ENCODE results near the gene CR1. TPM values are rescaled to one million over a fixed set of nuclear protein-coding genes. Genes with fewer than 3 reads are reported as not detected.
A peak's percentile ranks its signal among the peaks of the same experiment; 100 is the strongest.
"Not testable (repeated sequence)": the region's sequence is repeated elsewhere in the genome, so short reads cannot be mapped to it uniquely, and the experiment has no call there.

CR1 gene
- total RNA-seq, 2 experiments from 2014 or later: 0.18 TPM; not detected in 1

- Mint-ChIP-seq H3K4me3 (no peak overlapping the region), H3K9me3 (ENCODE audit: low read depth) (no peaks in the 10 kb centered on the region), H3K4me1 (no peaks in the 10 kb centered on the region), H3K36me3 (no peaks in the 10 kb centered on the region), H3K27me3 (peaks cover 6% of the 10 kb centered on the region), H3K27ac (no peak overlapping the region)
- ATAC-seq (no peak), DNase-seq (no peak)
- CTCF ChIA-PET: no interaction called here
These were observed 8.3 kb upstream of the CR1 start for GRCh38 chr1:207487636-207488035.

- Mint-ChIP-seq H3K36me3 (no peaks in the 10 kb centered on the region), H3K9me3 (ENCODE audit: low read depth) (no peaks in the 10 kb centered on the region), H3K4me3 (no peak overlapping the region), H3K4me1 (peaks cover 10% of the 10 kb centered on the region), H3K27me3 (peaks cover 28% of the 10 kb centered on the region), H3K27ac (no peak overlapping the region)
- ATAC-seq (no peak), DNase-seq (no peak)
- CTCF ChIA-PET: no interaction called here
These were observed 2.7 kb upstream of the CR1 start for GRCh38 chr1:207493212-207493611.

- Mint-ChIP-seq H3K27ac (no peak overlapping the region), H3K4me1 (peaks cover 10% of the 10 kb centered on the region), H3K4me3 (no peak overlapping the region), H3K27me3 (peaks cover 31% of the 10 kb centered on the region), H3K36me3 (no peaks in the 10 kb centered on the region), H3K9me3 (ENCODE audit: low read depth) (no peaks in the 10 kb centered on the region)
- no peak for ATAC-seq
- CTCF ChIA-PET: no interaction called here
- DNase-seq: no peak
These were observed 1.8 kb upstream of the CR1 start for GRCh38 chr1:207494171-207494570.

- H3K9me3 Mint-ChIP-seq (ENCODE audit: low read depth); H3K27ac Mint-ChIP-seq; H3K36me3 Mint-ChIP-seq; H3K4me3 Mint-ChIP-seq; DNase-seq; ATAC-seq: not testable (repeated sequence)
- peaks cover 14% of the 10 kb centered on the region for H3K4me1 Mint-ChIP-seq
- peaks cover 32% of the 10 kb centered on the region for H3K27me3 Mint-ChIP-seq
- CTCF ChIA-PET: interaction anchor here (1.6 kb wide), 1 partner anchor 91 kb away, joined by 3 read pairs; no protein-coding TSS in a partner anchor
These were observed 676 bp upstream of the CR1 start for GRCh38 chr1:207495281-207495680.

GRCh38 chr1:207497941-207498340 is 2.0 kb downstream of the CR1 start:
- Mint-ChIP-seq H3K9me3 (ENCODE audit: low read depth) (no peaks in the 10 kb centered on the region), H3K27ac (no peak overlapping the region), H3K4me3 (no peak overlapping the region), H3K36me3 (no peaks in the 10 kb centered on the region), H3K27me3 (peaks cover 52% of the 10 kb centered on the region), H3K4me1 (peaks cover 15% of the 10 kb centered on the region)
- DNase-seq: no peak
- CTCF ChIA-PET: interaction anchor here (1.3 to 3.1 kb wide), 3 partner anchors 93 to 562 kb away, joined by 4 to 24 read pairs (median 4); no protein-coding TSS in a partner anchor
- ATAC-seq: no peak

- no peak overlapping the region for H3K4me3 Mint-ChIP-seq
- H3K4me1 Mint-ChIP-seq: peaks cover 15% of the 10 kb centered on the region
- peaks cover 62% of the 10 kb centered on the region for H3K27me3 Mint-ChIP-seq
- CTCF ChIA-PET: interaction anchor here (0.6 to 3.1 kb wide), 27 partner anchors 15 to 568 kb away, joined by 3 to 24 read pairs (median 4); partner anchors contain the start of genes C4BPB, CD55, CR2 and PFKFB2
- no peaks in the 10 kb centered on the region for H3K9me3 Mint-ChIP-seq (ENCODE audit: low read depth)
- no peaks in the 10 kb centered on the region for H3K36me3 Mint-ChIP-seq
- ATAC-seq (peak; percentile 70), DNase-seq (peak; percentile 79)
- no peak overlapping the region for H3K27ac Mint-ChIP-seq
These were observed 3.6 kb downstream of the CR1 start for GRCh38 chr1:207499573-207499972.

- no peak for DNase-seq
- no peak overlapping the region for H3K4me3 Mint-ChIP-seq
- ATAC-seq: peak; percentile 28
- peaks cover 61% of the 10 kb centered on the region for H3K27me3 Mint-ChIP-seq
- H3K9me3 Mint-ChIP-seq (ENCODE audit: low read depth): no peaks in the 10 kb centered on the region
- no peak overlapping the region for H3K27ac Mint-ChIP-seq
- CTCF ChIA-PET: interaction anchor here (0.9 to 3.1 kb wide), 20 partner anchors 15 to 568 kb away, joined by 3 to 24 read pairs (median 4); partner anchors contain the start of genes C4BPB, CD55, CR2 and PFKFB2
- peaks cover 15% of the 10 kb centered on the region for H3K4me1 Mint-ChIP-seq
- H3K36me3 Mint-ChIP-seq: no peaks in the 10 kb centered on the region
These were observed 4.3 kb downstream of the CR1 start for GRCh38 chr1:207500306-207500705.

GRCh38 chr1:207501071-207501470 is 5.1 kb downstream of the CR1 start:
- Mint-ChIP-seq H3K36me3 (no peaks in the 10 kb centered on the region), H3K27me3 (peaks cover 57% of the 10 kb centered on the region), H3K4me1 (peaks cover 10% of the 10 kb centered on the region), H3K4me3 (no peak overlapping the region), H3K9me3 (ENCODE audit: low read depth) (no peaks in the 10 kb centered on the region), H3K27ac (no peak overlapping the region)
- CTCF ChIA-PET: interaction anchor here (0.9 to 2.4 kb wide), 2 partner anchors 417 to 430 kb away, joined by 3 to 23 read pairs; no protein-coding TSS in a partner anchor
- DNase-seq: no peak
- ATAC-seq: no peak

- CTCF ChIA-PET: interaction anchor here (1.3 kb wide), 1 partner anchor 419 kb away, joined by 3 read pairs; no protein-coding TSS in a partner anchor
- Mint-ChIP-seq H3K27me3 (peaks cover 56% of the 10 kb centered on the region), H3K36me3 (no peaks in the 10 kb centered on the region), H3K9me3 (ENCODE audit: low read depth) (no peaks in the 10 kb centered on the region), H3K4me3 (no peak overlapping the region), H3K4me1 (peaks cover 5% of the 10 kb centered on the region), H3K27ac (no peak overlapping the region)
- ATAC-seq (no peak), DNase-seq (no peak)
These were observed 6.8 kb downstream of the CR1 start for GRCh38 chr1:207502726-207503125.

GRCh38 chr1:207503950-207504349 is 8.0 kb downstream of the CR1 start:
- no peak overlapping the region for H3K4me3 Mint-ChIP-seq
- CTCF ChIA-PET: no interaction called here
- peaks cover 5% of the 10 kb centered on the region for H3K4me1 Mint-ChIP-seq
- no peaks in the 10 kb centered on the region for H3K36me3 Mint-ChIP-seq
- ATAC-seq (no peak), DNase-seq (no peak)
- H3K27ac Mint-ChIP-seq: no peak overlapping the region
- H3K9me3 Mint-ChIP-seq (ENCODE audit: low read depth): no peaks in the 10 kb centered on the region
- peaks cover 57% of the 10 kb centered on the region for H3K27me3 Mint-ChIP-seq

GRCh38 chr1:207504438-207504837 is 8.5 kb downstream of the CR1 start:
- Mint-ChIP-seq H3K4me1 (peaks cover 4% of the 10 kb centered on the region), H3K36me3 (no peaks in the 10 kb centered on the region), H3K27me3 (peaks cover 57% of the 10 kb centered on the region), H3K27ac (no peak overlapping the region), H3K9me3 (ENCODE audit: low read depth) (no peaks in the 10 kb centered on the region), H3K4me3 (no peak overlapping the region)
- CTCF ChIA-PET: no interaction called here
- ATAC-seq (no peak), DNase-seq (no peak)

- Mint-ChIP-seq H3K4me3 (no peak overlapping the region), H3K9me3 (ENCODE audit: low read depth) (no peaks in the 10 kb centered on the region), H3K27me3 (peaks cover 31% of the 10 kb centered on the region), H3K27ac (no peak overlapping the region), H3K4me1 (no peaks in the 10 kb centered on the region), H3K36me3 (no peaks in the 10 kb centered on the region)
- no peak for DNase-seq
- CTCF ChIA-PET: no interaction called here
- no peak for ATAC-seq
These were observed 14.5 kb downstream of the CR1 start for GRCh38 chr1:207510444-207510843.

GRCh38 chr1:207514890-207515289 is 18.9 kb downstream of the CR1 start:
- no peak for DNase-seq
- no peaks in the 10 kb centered on the region for H3K4me1 Mint-ChIP-seq
- CTCF ChIA-PET: no interaction called here
- no peak overlapping the region for H3K27ac Mint-ChIP-seq
- H3K4me3 Mint-ChIP-seq: no peak overlapping the region
- H3K36me3 Mint-ChIP-seq: no peaks in the 10 kb centered on the region
- H3K27me3 Mint-ChIP-seq: peaks cover 14% of the 10 kb centered on the region
- no peak for ATAC-seq
- H3K9me3 Mint-ChIP-seq (ENCODE audit: low read depth): no peaks in the 10 kb centered on the region

GRCh38 chr1:207516729-207517128 is 20.8 kb downstream of the CR1 start:
- Mint-ChIP-seq H3K36me3 (no peaks in the 10 kb centered on the region), H3K27ac (no peak overlapping the region), H3K9me3 (ENCODE audit: low read depth) (no peaks in the 10 kb centered on the region), H3K4me1 (no peaks in the 10 kb centered on the region), H3K4me3 (no peak overlapping the region), H3K27me3 (peaks cover 14% of the 10 kb centered on the region)
- CTCF ChIA-PET: no interaction called here
- DNase-seq (no peak), ATAC-seq (no peak)
